Measurements from ENCODE around the gene BCL2L1. TPM values are rescaled to one million over a fixed set of nuclear protein-coding genes. Genes with fewer than 3 reads are reported as not detected.

BCL2L1 gene
- total and polyA plus RNA-seq, 10 of the 15 experiments (the other 5 are each of a cell fraction or from before 2014, with no cell fraction given), result 0.63 to 67.7 (median 43.6) TPM

- 89% methylated on average over 9 of the region's 9 CpGs for WGBS (ENCODE audit: insufficient coverage, insufficient replicate concordance, low lambda C conversion rate, missing lambda C conversion rate)
- POLR2A ChIA-PET, result interaction anchor here (1.0 kb wide), 2 partner anchors 8 to 40 kb away, joined by 3 read pairs; no protein-coding TSS in a partner anchor
- RAD21 ChIA-PET (ENCODE audit: unreplicated experiment), result interaction anchor here (1.1 kb wide), 1 partner anchor 20 kb away, joined by 3 read pairs; no protein-coding TSS in a partner anchor
- FAIRE-seq (no peak), ATAC-seq (no peak), DNase-seq (ENCODE audit: low read depth, low spot score) (no peak)
- SMC1A ChIA-PET (ENCODE audit: uncharacterized antibody, unreplicated experiment), result interaction anchor here (0.6 to 1.3 kb wide), 5 partner anchors 18 to 44 kb away, joined by 3 to 8 read pairs (median 3); no protein-coding TSS in a partner anchor
- no peak overlapping the region for H3K4me2 ChIP-seq (ENCODE audit: control insufficient read depth, insufficient read depth)
- H3K79me2 ChIP-seq (ENCODE audit: control insufficient read depth, insufficient read depth, low read length), result peaks cover 43% of the 10 kb centered on the region
- H3K36me3 ChIP-seq (ENCODE audit: control insufficient read depth in 2 of 2, insufficient read depth in 2 of 2, low read length in 1 of 2), result peaks cover 4 to 18% of the 10 kb centered on the region in 2 experiments; a peak in 3 of 4 replicates
- TF ChIP-seq SUPT20H (IDR thresholded peaks at IDR 0.05; ENCODE audit: borderline replicate concordance, control insufficient read depth, low read depth, low read length) (no peak), IRF3 (IDR thresholded peaks at IDR 0.05) (no peak), BCL11A (IDR thresholded peaks at IDR 0.05; ENCODE audit: low read depth, low read length) (no peak), BACH1 (IDR thresholded peaks at IDR 0.05; ENCODE audit: borderline replicate concordance) (no peak), PKNOX1 (IDR thresholded peaks at IDR 0.05) (no peak), NBN (IDR thresholded peaks at IDR 0.05) (no peak), SUZ12 (IDR thresholded peaks at IDR 0.05; ENCODE audit: unreplicated experiment) (no peak), SKIL (IDR thresholded peaks at IDR 0.05; ENCODE audit: low read depth, poor library complexity, severe bottlenecking) (no peak)
- TF ChIP-seq, protein P1, sequence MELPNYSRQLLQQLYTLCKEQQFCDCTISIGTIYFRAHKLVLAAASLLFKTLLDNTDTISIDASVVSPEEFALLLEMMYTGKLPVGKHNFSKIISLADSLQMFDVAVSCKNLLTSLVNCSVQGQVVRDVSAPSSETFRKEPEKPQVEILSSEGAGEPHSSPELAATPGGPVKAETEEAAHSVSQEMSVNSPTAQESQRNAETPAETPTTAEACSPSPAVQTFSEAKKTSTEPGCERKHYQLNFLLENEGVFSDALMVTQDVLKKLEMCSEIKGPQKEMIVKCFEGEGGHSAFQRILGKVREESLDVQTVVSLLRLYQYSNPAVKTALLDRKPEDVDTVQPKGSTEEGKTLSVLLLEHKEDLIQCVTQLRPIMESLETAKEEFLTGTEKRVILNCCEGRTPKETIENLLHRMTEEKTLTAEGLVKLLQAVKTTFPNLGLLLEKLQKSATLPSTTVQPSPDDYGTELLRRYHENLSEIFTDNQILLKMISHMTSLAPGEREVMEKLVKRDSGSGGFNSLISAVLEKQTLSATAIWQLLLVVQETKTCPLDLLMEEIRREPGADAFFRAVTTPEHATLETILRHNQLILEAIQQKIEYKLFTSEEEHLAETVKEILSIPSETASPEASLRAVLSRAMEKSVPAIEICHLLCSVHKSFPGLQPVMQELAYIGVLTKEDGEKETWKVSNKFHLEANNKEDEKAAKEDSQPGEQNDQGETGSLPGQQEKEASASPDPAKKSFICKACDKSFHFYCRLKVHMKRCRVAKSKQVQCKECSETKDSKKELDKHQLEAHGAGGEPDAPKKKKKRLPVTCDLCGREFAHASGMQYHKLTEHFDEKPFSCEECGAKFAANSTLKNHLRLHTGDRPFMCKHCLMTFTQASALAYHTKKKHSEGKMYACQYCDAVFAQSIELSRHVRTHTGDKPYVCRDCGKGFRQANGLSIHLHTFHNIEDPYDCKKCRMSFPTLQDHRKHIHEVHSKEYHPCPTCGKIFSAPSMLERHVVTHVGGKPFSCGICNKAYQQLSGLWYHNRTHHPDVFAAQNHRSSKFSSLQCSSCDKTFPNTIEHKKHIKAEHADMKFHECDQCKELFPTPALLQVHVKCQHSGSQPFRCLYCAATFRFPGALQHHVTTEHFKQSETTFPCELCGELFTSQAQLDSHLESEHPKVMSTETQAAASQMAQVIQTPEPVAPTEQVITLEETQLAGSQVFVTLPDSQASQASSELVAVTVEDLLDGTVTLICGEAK (IDR thresholded peaks at IDR 0.05; ENCODE audit: borderline replicate concordance), result no peak
- TF ChIP-seq, protein P2, sequence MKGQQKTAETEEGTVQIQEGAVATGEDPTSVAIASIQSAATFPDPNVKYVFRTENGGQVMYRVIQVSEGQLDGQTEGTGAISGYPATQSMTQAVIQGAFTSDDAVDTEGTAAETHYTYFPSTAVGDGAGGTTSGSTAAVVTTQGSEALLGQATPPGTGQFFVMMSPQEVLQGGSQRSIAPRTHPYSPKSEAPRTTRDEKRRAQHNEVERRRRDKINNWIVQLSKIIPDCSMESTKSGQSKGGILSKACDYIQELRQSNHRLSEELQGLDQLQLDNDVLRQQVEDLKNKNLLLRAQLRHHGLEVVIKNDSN (IDR thresholded peaks at IDR 0.05; ENCODE audit: borderline replicate concordance, extremely low read length, insufficient read depth, low read depth, low read length), result no peak
- CTCF ChIA-PET, result interaction anchor here (1.1 to 7.8 kb wide), 2 partner anchors 17 to 41 kb away, joined by 6 to 141 read pairs; partner anchors contain the start of gene BCL2L1
- no TSS peak for BruUV-seq (replicated peaks)
- in situ Hi-C loops (cut with MboI), result no loop called here
- H3K9me3 ChIP-seq (replicated peaks; ENCODE audit: control insufficient read depth, insufficient read depth, low read length), result no peaks in the 10 kb centered on the region
- H4K20me1 ChIP-seq (ENCODE audit: control insufficient read depth, insufficient read depth), result no peaks in the 10 kb centered on the region
- H2AFZ ChIP-seq (ENCODE audit: control insufficient read depth, low read depth, low read length), result no peak overlapping the region
- H3K27ac ChIP-seq (ENCODE audit: control insufficient read depth, insufficient read depth), result no peak overlapping the region
- peaks cover 36% of the 10 kb centered on the region for H3K4me1 ChIP-seq (ENCODE audit: control insufficient read depth, insufficient read depth, low read length)
- H3K27me3 ChIP-seq (replicated peaks in 1 of 2; ENCODE audit: control insufficient read depth in 2 of 2, insufficient read depth in 2 of 2, low read length in 1 of 2), result no peaks in the 10 kb centered on the region
- no peak overlapping the region for H3K4me3 ChIP-seq
- intact Hi-C loops (cut with micrococcal nuclease; ENCODE audit: unreplicated experiment), result no loop called here
- H3K9ac ChIP-seq (ENCODE audit: control insufficient read depth, insufficient read depth, low read length), result no peak overlapping the region
Measured at GRCh38 chr20:31679357-31680285, 43.0 kb downstream of the BCL2L1 start.
